Endometrial microvascular endothelial cells (primary cell): ENCODE measurements around the gene ITM2C. TPM values are rescaled to one million over a fixed set of nuclear protein-coding genes. Genes with fewer than 3 reads are reported as not detected.

Experiments
- in situ Hi-C: cut with HindIII; loops from 2 replicates; pipeline ENCODE4 v1.10.0; 2017; ENCODE audit warnings: low sequenced_read_pairs, low pct_unique_long_range_greater_than_20kb; ENCODE audit errors: inconsistent ontology term
- total RNA-seq: library from RNA; depleted of rRNA; stranded (reverse); fragments of >200 nt; gene quantifications from one replicate; pipeline ENCODE4 v1.2.3, GENCODE V29; 2015; ENCODE audit errors: inconsistent ontology term

The ITM2C gene
- total RNA-seq, 1 donor from 2014 or later: 1.5 TPM

- in situ Hi-C loops: no loop called here
These were observed 6.0 kb downstream of the ITM2C start for GRCh38 chr2:230870544-230871360.

- in situ Hi-C loops: no loop called here
These were observed 6.8 kb downstream of the ITM2C start for GRCh38 chr2:230871361-230872150.

- in situ Hi-C loops: no loop called here
These were observed 7.6 kb downstream of the ITM2C start for GRCh38 chr2:230872151-230872967.

DNA sequence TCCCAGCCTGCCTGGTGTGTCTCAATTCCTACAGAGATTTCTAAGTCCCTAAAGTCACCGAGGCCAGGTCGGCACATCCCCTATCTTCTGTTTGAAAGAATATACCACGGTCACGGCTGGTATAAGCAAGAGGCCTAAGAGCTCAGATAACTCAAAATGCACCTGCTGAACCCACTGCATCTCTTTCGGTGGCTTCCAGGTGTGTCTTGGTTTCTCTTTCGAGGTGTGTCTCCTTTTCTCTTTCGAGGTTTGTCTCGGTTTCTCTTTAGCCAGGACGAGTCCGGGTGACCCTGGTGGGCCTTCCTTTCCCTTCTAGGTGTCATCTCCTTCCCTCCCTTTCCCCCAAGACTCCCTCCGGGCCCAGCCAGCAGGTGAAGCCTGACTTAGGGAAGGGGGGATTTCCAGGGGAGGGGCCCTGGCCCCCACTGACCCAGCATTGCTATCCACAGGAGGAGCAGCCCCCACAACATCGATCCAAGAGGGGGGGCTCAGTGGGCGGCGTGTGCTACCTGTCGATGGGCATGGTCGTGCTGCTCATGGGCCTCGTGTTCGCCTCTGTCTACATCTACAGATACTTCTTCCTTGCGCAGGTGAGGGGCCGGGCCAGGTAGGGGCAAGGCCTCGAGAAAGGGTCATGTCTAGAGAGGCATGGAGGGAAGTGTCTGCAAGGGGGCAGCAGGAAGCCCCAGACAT, 8.4 kb downstream of the ITM2C start:
- in situ Hi-C loops: no loop called here

- in situ Hi-C loops: no loop called here
These were observed 9.1 kb downstream of the ITM2C start for GRCh38 chr2:230873661-230874401.

DNA sequence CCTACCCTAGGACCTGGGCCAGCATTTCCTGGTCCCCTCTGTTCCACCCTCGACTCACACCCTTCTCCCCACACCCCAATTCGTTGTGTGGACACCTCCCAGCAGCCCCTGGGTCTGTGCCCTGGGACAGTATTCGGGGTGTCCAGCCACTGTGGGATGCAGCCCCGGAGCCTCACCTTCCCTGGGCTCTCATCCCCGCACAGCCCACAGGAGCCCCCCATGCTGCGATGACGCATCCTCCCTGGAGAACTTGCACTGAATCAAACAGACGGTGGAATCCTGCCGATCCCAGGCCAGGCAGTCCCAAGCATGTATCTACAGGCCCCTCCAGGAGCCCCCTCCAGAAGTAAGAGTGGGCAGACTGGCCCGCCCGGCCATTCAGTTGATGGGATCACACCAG, 9.7 kb downstream of the ITM2C start:
- in situ Hi-C loops: no loop called here

- in situ Hi-C loops: no loop called here
These were observed 10.1 kb downstream of the ITM2C start for GRCh38 chr2:230874876-230875275.

- in situ Hi-C loops: no loop called here
These were observed 10.9 kb downstream of the ITM2C start for GRCh38 chr2:230875347-230876315.

DNA sequence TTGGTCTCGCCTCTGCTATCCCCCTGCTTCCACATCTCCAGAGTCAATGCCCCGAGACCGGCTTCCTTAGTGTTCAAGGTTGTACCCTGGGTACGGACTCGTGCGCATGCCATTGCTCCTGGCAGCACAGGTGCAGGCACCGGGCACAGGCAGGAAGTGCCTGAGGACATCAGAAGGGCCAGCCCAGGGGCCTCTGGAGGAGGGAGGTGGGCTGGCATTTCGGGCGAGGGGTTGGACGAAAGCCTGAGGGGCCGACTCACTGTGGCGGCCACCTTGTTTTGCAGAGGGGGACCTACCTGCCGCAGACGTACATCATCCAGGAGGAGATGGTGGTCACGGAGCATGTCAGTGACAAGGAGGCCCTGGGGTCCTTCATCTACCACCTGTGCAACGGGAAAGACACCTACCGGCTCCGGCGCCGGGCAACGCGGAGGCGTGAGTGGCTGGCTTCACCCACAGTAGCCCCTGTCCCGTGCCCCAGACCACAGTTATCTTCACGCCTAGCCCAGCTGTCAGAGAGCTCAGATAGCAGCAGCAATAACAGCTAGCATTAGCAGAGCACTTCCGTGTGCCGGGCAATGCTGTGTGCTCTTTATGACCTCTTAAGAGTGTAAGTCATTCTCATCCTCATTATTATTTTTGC, 12.5 kb downstream of the ITM2C start:
- in situ Hi-C loops: no loop called here

DNA sequence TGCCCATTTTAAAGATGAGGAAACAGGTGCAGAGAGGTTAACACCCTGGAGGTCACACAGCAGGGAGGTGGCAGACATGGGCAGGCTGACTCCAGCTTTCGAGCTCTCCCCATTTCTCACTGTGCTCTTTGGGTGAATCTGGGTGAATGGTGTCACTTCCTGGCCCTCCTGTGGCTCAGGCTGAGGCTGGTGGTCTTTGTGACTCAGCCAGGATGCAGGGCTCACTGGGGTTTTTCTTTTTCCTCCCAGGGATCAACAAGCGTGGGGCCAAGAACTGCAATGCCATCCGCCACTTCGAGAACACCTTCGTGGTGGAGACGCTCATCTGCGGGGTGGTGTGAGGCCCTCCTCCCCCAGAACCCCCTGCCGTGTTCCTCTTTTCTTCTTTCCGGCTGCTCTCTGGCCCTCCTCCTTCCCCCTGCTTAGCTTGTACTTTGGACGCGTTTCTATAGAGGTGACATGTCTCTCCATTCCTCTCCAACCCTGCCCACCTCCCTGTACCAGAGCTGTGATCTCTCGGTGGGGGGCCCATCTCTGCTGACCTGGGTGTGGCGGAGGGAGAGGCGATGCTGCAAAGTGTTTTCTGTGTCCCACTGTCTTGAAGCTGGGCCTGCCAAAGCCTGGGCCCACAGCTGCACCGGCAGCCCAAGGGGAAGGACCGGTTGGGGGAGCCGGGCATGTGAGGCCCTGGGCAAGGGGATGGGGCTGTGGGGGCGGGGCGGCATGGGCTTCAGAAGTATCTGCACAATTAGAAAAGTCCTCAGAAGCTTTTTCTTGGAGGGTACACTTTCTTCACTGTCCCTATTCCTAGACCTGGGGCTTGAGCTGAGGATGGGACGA, 13.2 kb downstream of the ITM2C start:
- in situ Hi-C loops: no loop called here

GRCh38 chr2:230878599-230879188, 14.0 kb downstream of the ITM2C start:
- in situ Hi-C loops: no loop called here

DNA sequence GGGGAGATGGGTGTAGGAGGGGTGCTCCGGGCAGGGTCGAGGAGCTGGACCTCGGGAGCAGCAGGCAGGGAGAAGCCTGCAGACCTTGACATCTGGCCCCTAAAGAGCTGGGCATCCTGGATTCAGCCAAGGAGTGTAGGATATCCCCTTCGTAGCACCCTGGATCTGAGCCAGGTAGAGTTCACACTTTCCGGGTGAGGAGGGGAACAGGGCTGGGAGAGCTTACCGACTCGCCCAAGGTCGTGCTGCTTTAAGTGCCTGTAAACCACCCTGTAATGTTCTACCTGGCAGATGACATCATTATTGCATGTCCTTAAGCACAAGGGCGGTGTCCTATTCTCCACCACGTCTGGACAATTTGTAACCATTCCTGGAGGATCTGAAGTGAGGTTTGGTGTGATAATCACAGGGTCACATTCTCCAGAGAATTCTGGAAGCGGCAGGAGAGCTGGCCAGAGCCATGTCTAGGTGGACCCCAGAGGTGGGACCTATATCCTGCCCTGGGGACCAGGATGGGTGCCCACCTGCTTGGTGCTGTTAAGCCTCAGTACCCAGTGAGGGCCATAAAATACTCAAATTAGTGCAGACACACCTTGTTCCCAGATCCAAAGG, 14.6 kb downstream of the ITM2C start:
- in situ Hi-C loops: no loop called here

DNA sequence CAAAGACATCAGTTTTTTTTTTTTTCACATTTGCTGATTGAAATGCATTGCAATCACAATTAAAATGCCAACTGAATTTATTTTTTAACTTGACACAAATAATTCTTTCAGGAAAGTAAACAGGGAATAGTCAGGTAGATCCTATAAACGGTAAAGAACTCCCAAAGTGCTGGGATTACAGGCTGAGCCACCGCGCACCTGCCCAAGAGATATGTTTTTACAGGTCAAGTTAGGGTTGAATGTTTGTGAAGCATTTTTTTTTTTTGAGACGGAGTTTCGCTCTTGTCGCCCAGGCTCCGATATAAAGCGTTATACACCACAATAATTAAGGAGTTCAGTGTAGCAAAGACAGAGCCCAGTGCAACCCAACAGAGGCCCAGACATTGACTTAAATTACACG, 15.1 kb downstream of the ITM2C start:
- in situ Hi-C loops: no loop called here

GRCh38 chr2:230881840-230882239, 17.1 kb downstream of the ITM2C start:
- in situ Hi-C loops: no loop called here

GRCh38 chr2:230885463-230886130, 20.9 kb downstream of the ITM2C start:
- in situ Hi-C loops: no loop called here
